ENCODE data around the gene ACTR6.

GRCh38 chr12:100179252-100179651, 21.4 kb upstream of the ACTR6 start:
- TF ChIP-seq CTCF (IDR thresholded peaks at IDR 0.05) (no peak), POLR2A (IDR thresholded peaks at IDR 0.05) (no peak), POLR2AphosphoS5 (IDR thresholded peaks at IDR 0.05) (no peak)

All from prostate gland (tissue), 2 donors.